NCI-H2029 treated with DMSO at 0.1 percent for 48 hours (cell line): Measurements from ENCODE around the gene INPP5K.

Experiments
- DNase-seq: peaks from one replicate; lab custom pipeline; 2025; lab: John Stamatoyannopoulos, UW

INPP5K gene

DNA sequence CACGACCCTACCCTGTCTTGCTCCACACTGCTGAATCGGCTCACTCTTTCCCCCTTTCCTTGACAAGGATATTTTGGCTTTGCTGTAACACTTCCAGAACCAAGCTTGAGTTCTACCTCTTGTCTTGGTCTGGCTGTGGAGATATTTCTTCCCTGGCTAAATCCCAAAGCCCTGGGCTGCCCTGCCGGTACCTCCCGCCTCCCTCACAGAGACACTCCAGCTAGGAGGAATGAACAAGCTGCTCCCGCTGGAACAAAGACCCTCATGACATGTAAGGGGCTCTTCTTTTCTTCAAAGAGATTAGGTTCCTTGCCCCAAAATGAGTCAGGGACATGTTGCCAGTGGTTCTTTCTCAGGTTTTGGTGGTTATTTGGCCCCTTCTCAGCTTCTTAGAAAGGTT is 10.8 kb downstream of the INPP5K start:
- DNase-seq = no peak

DNA sequence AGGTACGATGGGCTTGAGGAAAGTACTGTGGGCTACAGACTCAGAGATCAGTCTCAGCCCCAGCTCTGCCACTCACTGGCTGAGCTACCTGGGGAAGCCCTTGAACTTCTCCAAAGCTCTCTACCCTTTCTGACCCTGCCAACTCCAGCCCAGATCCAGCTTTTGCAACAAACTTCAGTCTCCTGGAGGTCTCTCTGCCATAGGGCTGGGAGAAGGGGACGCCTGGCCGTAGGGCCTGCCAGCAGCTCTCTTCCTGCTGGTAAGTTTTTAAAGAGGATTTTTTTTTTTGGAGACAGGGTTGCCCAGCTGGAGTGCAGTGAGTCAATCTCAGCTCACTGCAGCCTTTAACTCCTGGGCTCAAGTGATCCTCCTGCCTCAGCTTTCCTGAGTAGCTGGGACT is 11.5 kb downstream of the INPP5K start:
- DNase-seq = no peak

DNA sequence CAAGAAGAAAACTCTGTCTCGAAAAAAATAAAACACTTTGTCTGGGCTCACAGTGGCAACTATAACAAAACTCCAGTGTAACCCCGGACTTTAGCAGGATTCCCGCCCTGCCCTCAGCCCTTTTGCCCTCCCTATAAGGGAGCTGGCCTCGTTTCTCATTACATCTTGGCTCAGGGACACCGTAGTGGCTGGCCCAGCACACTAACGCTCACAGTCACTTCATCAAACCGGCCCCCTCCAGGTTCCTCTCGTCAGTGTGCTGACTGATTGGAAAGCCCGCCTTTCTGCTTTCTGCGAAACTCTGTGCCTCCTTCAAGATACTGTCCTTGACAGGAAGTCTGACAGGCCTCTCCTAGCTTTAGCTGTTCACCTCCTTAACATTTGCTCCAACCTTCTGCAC is 12.7 kb downstream of the INPP5K start:
- DNase-seq = no peak

DNA sequence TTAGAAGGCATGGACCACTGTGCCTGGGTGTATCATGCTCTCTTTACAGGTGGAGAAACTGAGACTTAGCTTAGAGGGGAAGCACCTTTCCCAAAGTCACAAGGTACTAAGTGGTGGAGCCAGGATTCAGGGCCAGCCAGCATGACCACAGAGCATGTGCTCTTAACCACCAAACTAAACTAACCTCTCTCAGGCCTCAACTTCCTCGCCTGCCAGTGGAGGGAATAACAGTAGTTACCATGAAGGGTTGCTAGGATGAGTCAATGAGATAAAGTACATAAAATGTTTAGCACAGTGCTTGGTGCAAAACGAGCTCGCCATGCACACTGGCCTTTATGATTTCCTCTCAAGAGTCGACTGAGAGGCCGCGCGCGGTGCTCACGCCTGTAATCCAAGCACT is 17.5 kb downstream of the INPP5K start:
- DNase-seq = no peak

DNA sequence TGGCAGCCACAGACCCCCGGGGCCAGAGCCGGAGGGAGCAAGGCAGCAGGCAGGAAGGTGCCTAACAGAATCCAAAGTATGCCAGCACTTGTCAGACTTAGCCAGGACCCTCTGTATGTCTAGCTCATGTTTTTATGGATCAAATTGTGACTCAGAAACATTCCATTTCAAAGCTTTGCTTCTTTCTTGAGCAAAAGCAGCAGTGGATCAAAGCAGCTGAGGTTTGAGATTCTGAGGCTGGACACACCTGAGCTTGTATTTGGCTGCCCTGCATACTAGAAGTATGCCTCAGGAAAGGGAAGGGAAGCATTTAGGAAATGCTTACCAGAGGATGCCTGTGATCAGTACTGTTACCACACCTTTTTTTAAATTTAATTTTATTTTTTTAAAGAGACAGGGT is 18.2 kb downstream of the INPP5K start:
- no peak for DNase-seq

DNA sequence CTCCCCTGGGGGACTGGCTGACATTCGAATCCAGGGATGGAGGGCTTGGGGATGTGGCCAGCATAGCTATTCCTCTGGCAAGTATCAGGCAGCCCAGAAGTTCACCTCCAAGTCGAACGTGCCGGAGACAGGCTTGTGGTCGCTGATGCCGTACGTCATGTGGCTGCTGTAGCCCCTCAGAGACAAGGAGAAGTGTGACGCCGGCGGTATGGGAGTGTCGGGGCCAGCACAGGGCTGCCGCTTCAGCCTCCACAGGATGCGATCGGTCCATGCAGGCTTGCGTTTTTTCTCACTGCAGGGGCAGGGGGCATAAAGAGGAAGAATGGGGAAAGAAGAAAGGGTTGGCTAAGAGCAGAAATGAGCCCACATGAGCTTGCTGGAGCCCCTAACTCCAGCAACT is 18.6 kb downstream of the INPP5K start:
- DNase-seq = no peak

DNA sequence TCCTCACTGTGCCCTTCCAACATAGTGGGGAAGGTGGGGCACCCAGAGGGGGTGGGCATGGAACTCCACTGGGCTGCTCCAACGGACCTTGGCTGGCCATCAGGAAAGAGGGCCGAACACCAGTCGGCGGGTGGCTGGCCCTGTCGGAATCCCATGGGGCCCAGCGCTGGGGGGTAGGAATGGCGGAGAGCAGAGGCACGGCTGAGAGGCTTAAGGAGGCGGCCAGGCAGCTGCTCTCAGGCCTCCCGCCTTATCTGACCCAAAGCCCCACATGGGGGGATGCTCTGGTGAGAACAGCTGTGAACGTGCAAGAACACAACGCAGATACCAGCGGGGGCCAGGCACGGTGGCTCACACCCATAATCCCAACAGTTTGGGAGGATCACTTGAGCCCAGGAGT is 19.5 kb downstream of the INPP5K start:
- DNase-seq = no peak

DNA sequence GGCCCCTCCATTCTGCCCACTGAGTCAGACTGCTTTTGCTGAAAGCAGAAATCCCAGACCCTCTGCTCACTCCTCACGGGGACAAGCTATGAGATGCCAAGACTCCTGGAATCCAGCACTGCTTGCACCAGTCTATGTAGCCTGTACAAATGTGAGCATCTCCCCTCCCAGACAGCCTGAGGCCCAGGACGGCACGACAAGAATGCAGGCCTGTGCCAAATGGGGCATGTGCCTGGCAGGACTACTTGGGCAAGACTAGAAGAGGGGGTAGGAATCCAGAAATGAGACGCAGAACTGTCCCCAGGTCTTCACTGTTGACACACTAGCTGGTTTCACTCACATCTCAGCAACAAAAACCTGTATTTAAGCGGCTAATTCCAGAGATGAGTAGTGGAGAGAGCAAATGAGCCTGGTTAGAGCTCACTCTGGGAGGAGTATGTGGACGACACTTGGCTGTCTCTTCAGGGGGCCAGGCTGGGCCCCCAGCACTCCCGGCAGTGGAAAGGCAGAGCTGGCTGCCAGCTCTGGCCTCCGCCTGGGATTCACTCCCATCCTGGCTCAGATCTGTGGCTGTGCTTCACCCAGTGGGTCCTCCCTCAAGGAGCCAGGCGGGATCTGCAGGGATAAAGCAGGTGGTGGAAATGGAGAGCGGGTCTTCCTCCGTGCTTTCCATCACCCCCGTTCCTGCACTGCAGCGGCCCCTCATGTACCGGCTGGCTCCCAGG is 21.0 kb downstream of the INPP5K start:
- DNase-seq = no peak

DNA sequence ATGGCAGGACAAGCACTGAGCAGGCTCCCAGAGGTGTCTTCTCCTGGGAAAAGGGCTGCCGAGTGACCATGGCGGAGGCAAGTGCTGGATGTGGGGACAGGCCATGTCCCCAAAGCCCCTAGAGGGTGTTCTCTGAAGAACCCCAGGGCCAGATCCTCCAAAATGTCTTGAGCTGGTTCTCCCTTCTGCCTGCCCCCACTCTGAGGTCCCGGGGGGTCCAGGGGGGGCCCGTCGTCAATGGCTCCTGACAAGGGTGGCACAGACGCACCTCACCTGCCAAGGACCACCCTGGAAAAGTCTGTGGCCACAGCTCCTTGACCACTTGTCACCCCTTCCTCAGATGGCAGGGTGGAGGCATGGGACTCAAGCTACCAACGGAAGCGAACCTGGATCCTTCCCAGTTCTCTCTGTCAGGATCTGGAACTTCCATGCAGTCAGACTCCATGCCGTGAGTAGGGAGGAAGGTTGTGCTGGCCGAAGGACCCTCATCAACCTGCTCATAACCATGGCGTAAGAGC is 21.6 kb downstream of the INPP5K start:
- no peak for DNase-seq

DNA sequence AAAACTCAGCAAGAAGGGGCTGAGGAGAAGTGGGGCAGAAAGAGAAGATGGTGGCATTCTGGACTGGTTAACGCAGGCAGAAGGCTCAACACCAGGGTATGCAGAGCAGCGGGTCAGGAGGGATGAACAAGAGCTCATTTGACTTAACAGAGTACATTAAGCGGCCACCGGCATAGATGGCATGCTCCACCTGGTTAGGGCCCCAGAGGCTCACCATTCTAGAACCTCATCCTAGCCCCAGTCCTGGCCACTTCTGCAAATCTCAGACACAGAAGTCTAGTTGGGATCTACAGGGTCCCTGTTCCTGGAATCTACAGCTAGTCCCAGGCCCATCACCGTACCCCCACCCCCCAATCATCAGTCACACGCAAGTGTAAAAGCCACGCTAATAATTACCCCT is 22.2 kb downstream of the INPP5K start:
- no peak for DNase-seq

DNA sequence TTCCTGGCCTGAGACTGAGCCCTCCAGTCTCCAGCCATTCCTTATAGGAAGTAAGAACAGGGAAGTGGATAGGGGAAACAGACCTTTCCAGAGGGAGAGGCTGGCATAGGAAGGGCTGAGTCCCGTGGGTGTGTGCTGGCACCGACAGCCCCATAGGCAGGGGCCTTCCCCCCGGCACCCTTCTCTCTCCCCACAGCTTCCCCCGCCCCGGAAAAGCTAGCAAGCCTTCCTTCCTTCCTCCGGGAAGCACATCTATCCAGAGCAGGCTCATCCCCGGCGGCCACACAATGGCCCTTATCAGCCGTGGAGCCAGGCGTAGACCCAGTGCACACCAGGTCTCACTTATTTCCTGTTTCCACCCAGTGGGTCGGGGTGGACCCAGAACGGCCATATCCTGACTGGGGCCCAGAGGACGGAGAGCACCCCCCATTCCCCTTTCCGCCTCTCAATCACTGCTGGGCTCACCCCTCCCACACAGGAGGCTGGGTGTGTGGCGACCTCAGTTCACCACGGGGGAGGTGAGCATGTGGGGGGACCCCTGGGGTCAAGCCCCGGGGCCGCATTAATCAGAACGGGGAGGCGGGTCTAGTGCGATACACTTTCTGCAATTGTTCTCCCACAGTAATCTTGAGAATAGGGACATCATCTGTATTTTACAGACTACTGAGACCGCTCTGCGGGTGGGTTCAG is 23.0 kb downstream of the INPP5K start:
- no peak for DNase-seq

DNA sequence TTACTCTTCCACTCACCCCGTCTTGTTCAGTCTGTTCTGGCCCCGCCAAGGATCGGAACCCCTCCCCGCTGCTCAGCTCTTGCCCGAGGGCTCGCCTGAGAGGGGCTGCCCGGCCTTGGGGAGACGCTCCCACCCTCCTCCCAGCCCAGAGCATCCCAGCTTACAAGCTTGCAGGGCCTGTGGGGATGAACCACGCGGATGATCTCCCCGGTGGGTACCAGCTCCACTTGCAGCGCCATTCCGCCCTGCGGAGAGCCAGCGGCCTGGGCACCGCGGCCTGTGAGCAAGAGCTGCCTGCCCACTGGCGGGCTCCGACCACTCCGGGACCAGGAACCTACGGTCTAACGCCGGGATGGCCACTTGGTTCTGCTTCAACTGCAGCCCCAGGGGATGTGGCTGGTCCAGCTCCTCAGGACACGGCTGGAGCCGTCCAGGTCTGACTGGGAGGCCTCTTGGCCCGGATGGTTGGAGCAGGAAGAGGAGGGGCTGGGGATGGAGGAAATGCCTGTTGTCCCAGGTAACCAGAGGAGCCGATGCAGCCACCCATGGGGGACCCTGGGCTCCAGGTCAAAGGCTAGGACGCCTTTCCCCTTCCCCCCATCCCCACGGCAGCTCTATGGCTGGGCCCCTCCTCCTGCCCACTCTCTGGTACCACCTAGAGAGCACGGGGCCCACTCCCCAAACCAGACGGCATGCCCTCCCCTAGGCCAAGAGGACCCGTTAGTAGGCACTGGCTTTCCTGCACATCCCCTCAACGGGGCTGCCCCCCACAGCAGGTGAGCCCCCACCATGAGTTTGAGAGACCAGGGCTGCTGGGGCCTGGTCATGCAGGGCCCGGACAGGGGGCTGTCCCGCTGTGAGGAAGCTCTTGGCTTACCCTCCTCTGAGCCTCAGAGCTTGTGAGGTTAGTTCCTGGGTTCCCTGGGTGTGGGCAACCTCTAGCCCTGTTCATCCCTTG is 23.9 kb downstream of the INPP5K start, which contains the start of gene MYO1C:
TSS of gene MYO1C (minus strand) at position 438 of the 958 bp plus-strand sequence. CDS start at position 239, 199 bp downstream.
- no peak for DNase-seq

DNA sequence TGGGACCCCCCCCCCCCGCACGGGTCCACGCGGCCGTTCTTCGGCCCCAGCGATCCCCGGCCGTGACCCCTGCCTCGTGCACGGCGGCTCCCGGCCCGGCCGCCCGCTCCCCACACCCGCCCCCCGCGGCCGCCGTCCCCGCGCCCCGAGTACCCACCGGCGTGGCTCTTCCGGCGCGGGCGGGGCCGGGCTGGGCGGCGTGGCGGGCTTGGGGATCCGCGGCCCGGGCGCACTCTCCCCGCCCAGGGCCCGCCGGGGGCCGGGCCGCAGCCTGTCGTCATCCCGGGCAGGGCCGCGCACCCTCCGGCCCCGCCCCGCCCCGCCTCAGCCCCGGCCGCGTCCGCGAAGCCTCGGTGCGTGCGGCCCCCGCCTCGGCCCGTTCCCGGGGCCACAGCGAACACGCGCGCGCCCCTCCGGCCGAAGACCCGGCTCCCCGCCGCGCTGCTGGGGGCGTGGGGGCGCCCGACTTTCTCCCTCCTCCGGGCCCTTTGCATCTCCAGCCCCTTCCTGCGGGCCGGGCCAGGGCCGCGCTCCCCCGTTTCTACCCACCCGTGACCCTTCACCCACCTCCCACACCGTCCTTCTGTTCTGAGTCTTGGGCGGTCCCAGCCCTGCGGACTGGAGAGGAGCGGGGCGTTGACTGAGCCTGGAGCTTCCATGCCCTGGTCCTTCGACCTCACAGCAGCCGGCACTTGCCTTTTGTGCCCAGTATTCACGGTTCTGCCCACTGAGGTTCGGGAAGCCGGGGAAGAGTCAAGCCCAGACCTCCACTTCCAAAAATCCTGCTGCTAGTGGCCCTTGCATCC is 24.8 kb downstream of the INPP5K start:
- DNase-seq = no peak

DNA sequence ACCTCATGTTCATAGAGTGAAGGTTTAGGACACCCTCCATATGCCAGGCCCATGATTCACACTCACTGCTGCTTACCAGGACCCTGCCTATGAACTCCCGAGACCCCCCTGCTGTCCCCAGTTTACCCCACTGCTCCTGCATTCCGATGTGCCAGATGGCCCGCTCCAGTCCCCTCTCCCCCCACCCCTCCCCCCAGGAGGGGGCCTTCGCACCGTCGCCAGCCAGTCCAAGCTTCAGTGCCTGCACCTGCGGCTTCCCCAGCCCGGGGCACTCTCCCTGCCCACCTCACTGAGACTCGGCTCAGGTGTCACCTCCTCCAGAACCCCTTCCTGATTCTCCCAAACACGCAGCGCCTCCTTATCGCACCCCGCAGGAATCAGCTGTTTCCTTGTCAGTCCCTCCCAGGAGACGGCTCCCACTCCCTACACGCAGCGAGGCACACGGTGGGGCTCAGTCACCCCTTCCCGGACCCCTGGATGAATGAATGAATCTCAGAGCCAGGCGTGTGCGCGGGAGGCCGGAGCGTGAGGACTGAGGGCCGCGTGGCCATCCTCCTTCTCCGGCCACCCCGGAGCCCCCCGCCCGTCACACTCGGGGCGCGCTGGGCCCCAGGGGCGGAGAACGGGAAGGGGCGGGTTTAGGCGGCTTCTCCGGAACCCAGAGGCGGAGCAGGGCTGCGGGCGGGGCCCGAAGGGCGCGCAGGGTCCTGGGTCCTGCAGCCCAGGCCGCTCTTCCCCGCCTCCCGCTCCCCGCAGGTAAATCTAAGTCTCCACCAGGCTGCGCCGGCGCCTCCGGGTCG is 25.6 kb downstream of the INPP5K start:
- no peak for DNase-seq

DNA sequence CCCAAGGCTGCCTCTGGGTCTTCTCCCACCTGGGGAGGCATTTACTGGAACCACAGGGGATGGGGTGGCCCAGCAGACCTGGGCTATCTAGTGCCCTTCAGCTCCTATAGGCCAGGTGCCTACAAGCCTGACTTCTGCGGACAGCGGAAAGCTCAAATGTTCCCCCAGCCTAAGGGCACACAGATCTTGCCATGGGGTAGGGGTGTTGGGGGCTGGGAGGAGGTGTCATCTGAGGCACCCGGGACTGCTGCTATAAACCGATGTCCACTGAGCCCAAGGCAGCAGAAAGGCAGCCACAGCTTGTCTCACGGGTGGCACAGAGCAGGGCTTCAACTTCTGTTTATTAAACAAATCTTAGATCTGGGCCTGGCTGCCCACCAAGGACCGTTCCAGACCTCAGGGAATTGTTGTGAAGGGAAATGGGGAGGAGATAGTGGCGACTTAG is 27.6 kb downstream of the INPP5K start:
- no peak for DNase-seq

DNA sequence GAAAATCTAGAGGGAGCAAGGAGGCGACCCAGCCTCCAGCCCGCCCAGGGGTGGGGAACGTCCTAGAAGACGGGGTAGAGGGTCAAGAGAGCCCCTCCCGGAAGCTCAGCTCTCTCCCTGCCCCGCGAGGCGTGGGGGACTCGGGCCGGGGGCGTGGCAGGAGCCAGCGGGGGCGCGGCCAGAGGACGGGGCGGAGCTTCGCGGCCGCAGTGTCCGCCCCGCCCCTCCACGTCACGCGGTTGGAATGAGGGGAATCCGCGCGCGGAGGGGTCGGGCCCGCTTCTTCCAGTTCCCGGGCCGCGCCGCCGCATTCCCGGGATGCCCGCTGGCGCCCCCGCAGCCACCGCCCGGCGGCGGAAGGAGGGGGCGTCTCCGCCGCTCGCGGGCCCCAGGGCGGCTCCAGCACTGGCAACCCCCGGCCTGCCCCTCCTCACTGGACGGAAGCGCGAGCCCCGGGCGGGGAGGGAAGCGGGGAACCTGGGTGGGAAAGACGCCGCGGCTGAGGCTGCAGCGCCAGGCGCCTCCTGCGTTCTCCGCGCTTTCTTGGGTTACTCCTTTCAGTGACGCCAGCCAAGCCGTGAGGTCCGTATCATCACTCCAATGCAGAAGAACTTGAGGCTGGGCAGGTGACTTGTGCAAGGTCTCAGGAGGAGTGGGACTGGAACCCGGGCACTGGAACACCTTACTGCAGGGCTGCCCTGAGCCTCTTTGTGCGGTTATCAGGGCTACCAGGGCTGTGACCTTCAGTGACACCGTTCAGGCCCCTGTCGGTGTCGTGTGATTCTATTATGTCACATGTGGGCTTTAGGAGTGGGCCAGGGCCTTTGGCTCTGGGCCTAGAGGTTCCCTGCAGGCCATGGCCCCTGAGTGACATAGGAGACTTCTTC is 28.2 kb downstream of the INPP5K start:
- DNase-seq = no peak

DNA sequence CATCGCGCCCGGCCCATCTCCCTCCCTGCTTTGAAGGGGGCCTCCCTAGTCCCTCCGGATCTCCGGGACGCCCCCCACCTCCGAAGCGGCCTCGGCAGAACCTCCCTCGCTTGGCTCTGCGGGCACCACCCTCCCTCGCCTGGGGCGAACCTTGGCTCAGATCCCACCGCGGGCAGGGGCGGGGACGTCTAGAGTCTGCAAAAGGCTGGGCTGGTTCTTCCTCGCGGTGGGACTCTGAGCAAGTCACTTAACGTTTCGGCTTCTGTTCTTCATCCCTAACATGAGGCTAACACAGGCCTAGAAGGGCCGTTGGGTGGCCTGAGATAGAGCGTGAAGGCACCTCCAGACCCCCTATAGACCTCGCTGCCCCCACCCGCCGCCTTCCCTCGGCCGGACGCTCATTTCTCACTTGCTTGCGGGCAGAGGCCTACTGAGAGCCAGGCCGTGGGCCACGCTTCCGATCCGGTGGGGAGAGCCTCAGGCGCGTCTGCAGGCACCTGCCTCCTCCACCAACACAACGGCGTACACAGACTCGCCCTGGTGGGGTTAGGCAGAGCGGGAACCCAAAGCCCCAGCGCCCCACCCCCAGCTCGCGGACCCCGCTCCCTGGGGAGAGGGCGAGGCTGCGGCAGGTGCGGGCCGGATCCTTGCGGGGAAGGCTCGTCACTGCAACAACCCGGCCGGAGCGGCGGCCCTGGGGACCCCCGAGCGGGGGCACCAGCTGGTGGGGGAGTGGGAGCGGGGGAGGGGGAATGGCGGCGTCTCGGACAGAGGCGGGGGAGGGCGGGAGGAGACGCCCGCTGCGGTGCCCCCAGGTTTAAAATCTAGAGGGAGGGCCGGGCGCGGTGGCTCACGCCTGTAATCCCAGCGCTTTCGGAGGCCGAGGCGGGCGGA is 29.4 kb downstream of the INPP5K start:
- peak; percentile 29 for DNase-seq
